HepG2 (cell line): ENCODE data around the gene NYAP2. TPM values are rescaled to one million over a fixed set of nuclear protein-coding genes. Genes with fewer than 3 reads are reported as not detected.

ENCODE experiments used
- ATAC-seq: fragments of 200-7000 bp; cut with Tn5 transposase; 3 replicates; pipeline ENCODE4 v1.9.1; 2020; ENCODE audit warnings: mild to moderate bottlenecking, moderate library complexity
- BruUV-seq: library from RNA; stranded (reverse); fragments of 400-500 nt; replicated peaks from 2 replicates; lab custom pipeline; 2021; lab: Mats Ljungman, UMichigan
- CTCF ChIA-PET: fragments of 300-600 bp; formaldehyde crosslinking; extraction: SDS; loops from one replicate; lab custom pipeline; 2021; ENCODE audit warnings: low total read pairs, inconsistent platforms, low intra/inter-chr PET ratio; lab: Yijun Ruan, JAX
- POLR2A ChIA-PET: fragments of 350-600 bp; sonication (Branson Sonifier 250); formaldehyde crosslinking; loops from one replicate; lab custom pipeline; 2020; ENCODE audit warnings: antibody characterized with exemption, inconsistent platforms; lab: Yijun Ruan, JAX
- DNase-seq: peaks from one replicate; pipeline ENCODE4 v3.0.0-alpha.2; 2015; ENCODE audit warnings: low spot score
- FAIRE-seq: peaks from 3 replicates; lab custom pipeline; 2011; peaks lifted over from hg19 to GRCh38; lab: Jason Lieb, UNC
- H2AFZ ChIP-seq: one replicate; pipeline ENCODE4 v1.6.1; 2011; ENCODE audit warnings: low read length, inconsistent platforms
- H3K27ac ChIP-seq: fragments of 300-600 bp; 3 replicates; pipeline ENCODE4 v1.8.0; 2011; ENCODE audit warnings: mixed run types, mild to moderate bottlenecking, mixed read lengths, low read length, inconsistent platforms; ENCODE audit not compliant: insufficient read depth; ENCODE audit errors: extremely low read length
- H3K27me3 ChIP-seq, 2 experiments: fragments of 200-600 bp in 1 of 2; 2 replicates in 1 of 2; 3 replicates in 1 of 2; pipeline versions ENCODE4 v1.6.0 to v1.8.0; 2011; ENCODE audit warnings: low read length in 2 of 2, mild to moderate bottlenecking in 2 of 2, moderate library complexity in 2 of 2, inconsistent platforms in 1 of 2; ENCODE audit not compliant: insufficient read depth in 2 of 2, control insufficient read depth in 1 of 2
- H3K36me3 ChIP-seq, 2 experiments: fragments of 200-600 bp in 1 of 2; replicated peaks in 1 of 2; 2 replicates in 1 of 2; 3 replicates in 1 of 2; pipeline versions ENCODE4 v1.5.1 to v1.8.0; 2011; ENCODE audit warnings: low read length in 2 of 2, inconsistent platforms in 1 of 2; ENCODE audit not compliant: insufficient read depth in 2 of 2, control insufficient read depth in 1 of 2
- H3K4me1 ChIP-seq: 2 replicates; pipeline ENCODE4 v1.5.1; 2012; ENCODE audit warnings: low read length, inconsistent platforms; ENCODE audit not compliant: insufficient read depth
- H3K4me2 ChIP-seq: 2 replicates; pipeline ENCODE4 v1.6.0; 2011; ENCODE audit warnings: low read depth, low read length, inconsistent platforms
- H3K4me3 ChIP-seq, 3 experiments: fragments of 200-600 bp in 1 of 3; sonication (generic), shearing (Covaris generic) in 1 of 3; replicated peaks in 1 of 3; 2 replicates each; pipeline ENCODE4 v1.5.1; 2011 to 2016; ENCODE audit warnings: low read length in 3 of 3, inconsistent platforms in 2 of 3, low read depth in 2 of 3, mild to moderate bottlenecking in 2 of 3, control low read depth in 1 of 3, mixed read lengths in 1 of 3; ENCODE audit not compliant: insufficient read depth in 1 of 3
- H3K79me2 ChIP-seq: one replicate; pipeline ENCODE4 v1.6.1; 2011; ENCODE audit warnings: low read length, inconsistent platforms; ENCODE audit not compliant: insufficient read depth
- H3K9ac ChIP-seq: 2 replicates; pipeline ENCODE4 v1.6.0; 2011; ENCODE audit warnings: mild to moderate bottlenecking, low read depth, low read length, inconsistent platforms; ENCODE audit not compliant: insufficient read depth
- H3K9me3 ChIP-seq: 2 replicates; pipeline ENCODE4 v1.5.1; 2012; ENCODE audit warnings: mild to moderate bottlenecking, low read length
- H4K20me1 ChIP-seq: 2 replicates; pipeline ENCODE4 v1.6.0; 2011; ENCODE audit warnings: inconsistent platforms, mild to moderate bottlenecking, low read length, moderate library complexity; ENCODE audit not compliant: insufficient read depth
- BORCS8-MEF2B ChIP-seq: sonication (generic); formaldehyde crosslinking; IDR thresholded peaks from 2 replicates; pipeline ENCODE4 v1.8.0; 2022; ENCODE audit warnings: mild to moderate bottlenecking, missing genetic modification reagents
- CENPBD1 ChIP-seq: sonication (generic); formaldehyde crosslinking; IDR thresholded peaks from 2 replicates; pipeline ENCODE4 v1.8.0; 2022; ENCODE audit warnings: missing genetic modification reagents, low read depth, mild to moderate bottlenecking, borderline replicate concordance
- CHCHD3 ChIP-seq: sonication (generic); formaldehyde crosslinking; IDR thresholded peaks from 2 replicates; pipeline ENCODE4 v1.8.0; 2022; ENCODE audit warnings: mild to moderate bottlenecking, missing genetic modification reagents, moderate library complexity
- GFI1 ChIP-seq: sonication (generic); formaldehyde crosslinking; IDR thresholded peaks from 2 replicates; pipeline ENCODE4 v1.5.0; 2020; ENCODE audit warnings: missing genetic modification reagents, mild to moderate bottlenecking, borderline replicate concordance
- HNRNPLL ChIP-seq: fragments of 200-400 bp; formaldehyde crosslinking; IDR thresholded peaks from 2 replicates; pipeline ENCODE4 v1.6.1; 2017; ENCODE audit warnings: mild to moderate bottlenecking, low read depth, low read length; ENCODE audit not compliant: poor library complexity, severe bottlenecking
- JUNB ChIP-seq: sonication (generic); formaldehyde crosslinking; IDR thresholded peaks from 2 replicates; pipeline ENCODE4 v1.8.0; 2022; ENCODE audit warnings: missing genetic modification reagents, mild to moderate bottlenecking, borderline replicate concordance
- KMT2A ChIP-seq: sonication (generic); formaldehyde crosslinking; IDR thresholded peaks from 2 replicates; pipeline ENCODE4 v1.4.0; 2020; ENCODE audit warnings: missing genetic modification reagents
- MAFF ChIP-seq: IDR thresholded peaks from 2 replicates; pipeline ENCODE4 v1.6.1; 2011; ENCODE audit warnings: low read depth, low read length, improper control_type of control experiment
- NPAS2 ChIP-seq: sonication (generic); formaldehyde crosslinking; IDR thresholded peaks from 2 replicates; pipeline ENCODE4 v1.8.0; 2022; ENCODE audit warnings: mild to moderate bottlenecking, missing genetic modification reagents, borderline replicate concordance
- PHF20 ChIP-seq: sonication (generic); formaldehyde crosslinking; IDR thresholded peaks from 2 replicates; pipeline ENCODE4 v1.5.0; 2020; ENCODE audit warnings: mild to moderate bottlenecking, missing genetic modification reagents
- SIN3B ChIP-seq: fragments of 150-350 bp; IDR thresholded peaks from 2 replicates; pipeline ENCODE4 v1.6.1; 2014; ENCODE audit warnings: low read length
- TEAD3 ChIP-seq: optimal IDR thresholded peaks from 2 replicates; pipeline ENCODE3; 2016; ENCODE audit warnings: borderline replicate concordance
- ZBTB33 ChIP-seq: sonication (generic); formaldehyde crosslinking; IDR thresholded peaks from 2 replicates; pipeline ENCODE4 v1.4.0; 2020; ENCODE audit warnings: missing genetic modification reagents
- ZBTB8A ChIP-seq: sonication (generic); formaldehyde crosslinking; IDR thresholded peaks from 2 replicates; pipeline ENCODE4 v1.4.0; 2020; ENCODE audit warnings: mild to moderate bottlenecking, low read depth, missing genetic modification reagents, borderline replicate concordance
- ZFP41 ChIP-seq: sonication (generic); formaldehyde crosslinking; IDR thresholded peaks from 2 replicates; pipeline ENCODE4 v1.4.0; 2020; ENCODE audit warnings: mild to moderate bottlenecking, missing genetic modification reagents, borderline replicate concordance
- ZFP62 ChIP-seq: sonication (generic); formaldehyde crosslinking; IDR thresholded peaks from 2 replicates; pipeline ENCODE4 v1.4.0; 2020; ENCODE audit warnings: missing genetic modification reagents
- ZFX ChIP-seq: sonication (generic); formaldehyde crosslinking; IDR thresholded peaks from 2 replicates; pipeline ENCODE4 v1.4.0; 2020; ENCODE audit warnings: mild to moderate bottlenecking, low read depth, missing genetic modification reagents, moderate library complexity
- ZNF282 ChIP-seq: fragments of 450-650 bp; IDR thresholded peaks from 2 replicates; pipeline ENCODE4 v1.6.1; 2018; ENCODE audit not compliant: partially characterized antibody
- ZNF3 ChIP-seq: IDR thresholded peaks from 2 replicates; pipeline ENCODE4 v1.7.0; 2017; ENCODE audit warnings: inconsistent platforms
- ZNF451 ChIP-seq: sonication (generic); formaldehyde crosslinking; IDR thresholded peaks from 2 replicates; pipeline ENCODE4 v1.5.0; 2020; ENCODE audit warnings: mild to moderate bottlenecking, missing genetic modification reagents
- ZNF549 ChIP-seq: sonication (generic); formaldehyde crosslinking; IDR thresholded peaks from 2 replicates; pipeline ENCODE4 v1.5.0; 2020; ENCODE audit warnings: missing genetic modification reagents
- ZNF552 ChIP-seq: sonication (generic); formaldehyde crosslinking; IDR thresholded peaks from 2 replicates; pipeline ENCODE4 v1.9.0; 2022; ENCODE audit warnings: missing genetic modification reagents, mild to moderate bottlenecking, borderline replicate concordance
- ZNF570 ChIP-seq: sonication (generic); formaldehyde crosslinking; IDR thresholded peaks from 2 replicates; pipeline ENCODE4 v1.4.0; 2020; ENCODE audit warnings: mild to moderate bottlenecking, missing genetic modification reagents, borderline replicate concordance
- ZNF713 ChIP-seq: sonication (generic); formaldehyde crosslinking; IDR thresholded peaks from 2 replicates; pipeline ENCODE4 v1.4.0; 2020; ENCODE audit warnings: mild to moderate bottlenecking, missing genetic modification reagents
- ZNF788 ChIP-seq: sonication (generic); formaldehyde crosslinking; IDR thresholded peaks from 2 replicates; pipeline ENCODE4 v1.5.0; 2020; ENCODE audit warnings: mild to moderate bottlenecking, missing genetic modification reagents, borderline replicate concordance
- WGBS: methylation state at CpG from one replicate; pipeline ENCODE4 v1.1.6; 2017; ENCODE audit warnings: low lambda C conversion rate; 5-methylcytosine and 5-hydroxymethylcytosine counted together
- in situ Hi-C: cut with HindIII; loops from 2 replicates; pipeline ENCODE4 v1.10.0; 2017; ENCODE audit warnings: low pct_unique_long_range_greater_than_20kb; ENCODE audit not compliant: extremely low pct_ligation_motif_present
- intact Hi-C: fragments of 100-400 bp; cut with micrococcal nuclease; formaldehyde crosslinking; loops from one replicate; pipeline ENCODE4 v1.10.0; 2022; ENCODE audit not compliant: unreplicated experiment
- polyA plus RNA-seq, 8 experiments: library from polyadenylated mRNA; depleted of rRNA in 3 of 8; stranded (reverse) in 7 of 8; unstranded in 1 of 8; fragments of >200 nt; fragmentation: Illumina TruSeq in 4 of 8; extraction: Trizol in 4 of 8; gene quantifications; 2 replicates each; pipeline versions ENCODE4 v1.2.1 to v1.2.3, GENCODE V29; 2011 to 2016; ENCODE audit warnings: low read depth in 4 of 8, missing spikeins in 1 of 8, mixed read lengths in 1 of 8; ENCODE audit not compliant: insufficient read depth in 1 of 8
- total RNA-seq, 5 experiments: library from RNA; depleted of rRNA; stranded (reverse); fragments of >200 nt; fragmentation: Illumina TruSeq; extraction: Trizol; gene quantifications; 2 replicates each; pipeline ENCODE4 v1.2.3, GENCODE V29; 2016; ENCODE audit warnings: low read depth in 1 of 5

NYAP2 gene
- total and polyA plus RNA-seq, 2 of the 13 experiments (the other 11 are each of a cell fraction or from before 2014, with no cell fraction given): not detected

- TF ChIP-seq BORCS8-MEF2B: no peak
- TF ChIP-seq MAFF: no peak
- no peak for TF ChIP-seq HNRNPLL
- TF ChIP-seq ZFX (CRISPR knock-in tag): no peak
- TF ChIP-seq JUNB (CRISPR knock-in tag): no peak
- TF ChIP-seq ZNF788: no peak
- TF ChIP-seq, all 625 proteins: peak for 0
Measured at GRCh38 chr2:225556461-225556860, 157.0 kb downstream of the NYAP2 start (continued).

GRCh38 chr2:225558399-225559071, 159.0 kb downstream of the NYAP2 start:
- H3K9ac ChIP-seq: no peak overlapping the region
- 12% methylated on average over 6 of the region's 6 CpGs for WGBS
- H3K27me3 ChIP-seq: no peaks in the 10 kb centered on the region
- no peaks in the 10 kb centered on the region for H3K36me3 ChIP-seq
- H3K9me3 ChIP-seq: no peaks in the 10 kb centered on the region
- no peaks in the 10 kb centered on the region for H3K79me2 ChIP-seq
- FAIRE-seq: no peak
- no peak for ATAC-seq
- no peak overlapping the region for H3K4me2 ChIP-seq
- ChIA-PET CTCF (no interaction called here), POLR2A (no interaction called here)
- intact Hi-C loops: no loop called here
- no peak overlapping the region for H3K4me3 ChIP-seq
- no peaks in the 10 kb centered on the region for H4K20me1 ChIP-seq
- H3K27ac ChIP-seq: no peak overlapping the region
- TF ChIP-seq ZNF451 (CRISPR knock-in tag) (no peak), ZFP62 (CRISPR knock-in tag) (no peak), ZFP41 (no peak), CHCHD3 (CRISPR knock-in tag) (no peak), GFI1 (CRISPR knock-in tag) (no peak), ZBTB8A (CRISPR knock-in tag) (no peak), KMT2A (no peak), ZNF713 (CRISPR knock-in tag) (no peak), TEAD3 (CRISPR knock-in tag) (no peak), ZNF570 (CRISPR knock-in tag) (no peak), ZNF552 (no peak), ZNF549 (CRISPR knock-in tag) (no peak), NPAS2 (CRISPR knock-in tag) (no peak), ZBTB33 (CRISPR knock-in tag) (no peak), ZNF282 (no peak), ZNF3 (CRISPR knock-in tag) (no peak), CENPBD1 (CRISPR knock-in tag) (no peak), PHF20 (CRISPR knock-in tag) (no peak), SIN3B (no peak)
- BruUV-seq: no TSS peak
- DNase-seq: no peak
- no peaks in the 10 kb centered on the region for H3K4me1 ChIP-seq
- in situ Hi-C loops: no loop called here
- no peak overlapping the region for H2AFZ ChIP-seq
